ENCODE measurements around the gene GMCL1.

DNA sequence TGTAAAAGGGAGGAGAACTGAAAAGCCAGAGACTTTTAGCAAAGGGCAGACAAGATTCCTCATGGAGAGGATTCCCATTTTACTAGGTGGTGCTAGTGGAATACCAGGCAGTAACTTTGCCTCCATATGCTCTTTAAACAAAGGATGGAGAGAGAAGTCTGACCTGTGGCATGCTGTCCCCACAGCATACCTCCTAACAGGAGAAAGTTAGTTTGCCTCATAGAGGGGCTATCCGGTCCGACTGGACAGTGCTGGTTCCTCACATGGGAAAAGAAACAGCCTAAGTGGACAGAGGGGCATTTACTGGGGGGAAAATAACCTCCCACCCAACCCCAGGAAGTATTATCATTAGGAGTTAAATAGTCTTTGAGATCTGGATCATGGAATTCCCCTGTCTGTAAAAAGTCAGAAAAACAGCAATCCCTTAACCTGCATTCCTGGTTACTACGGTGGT, 31.6 kb upstream of the GMCL1 start:
- no peak for TF ChIP-seq NFRKB (IDR thresholded peaks at IDR 0.05)
- TF ChIP-seq, protein P1, sequence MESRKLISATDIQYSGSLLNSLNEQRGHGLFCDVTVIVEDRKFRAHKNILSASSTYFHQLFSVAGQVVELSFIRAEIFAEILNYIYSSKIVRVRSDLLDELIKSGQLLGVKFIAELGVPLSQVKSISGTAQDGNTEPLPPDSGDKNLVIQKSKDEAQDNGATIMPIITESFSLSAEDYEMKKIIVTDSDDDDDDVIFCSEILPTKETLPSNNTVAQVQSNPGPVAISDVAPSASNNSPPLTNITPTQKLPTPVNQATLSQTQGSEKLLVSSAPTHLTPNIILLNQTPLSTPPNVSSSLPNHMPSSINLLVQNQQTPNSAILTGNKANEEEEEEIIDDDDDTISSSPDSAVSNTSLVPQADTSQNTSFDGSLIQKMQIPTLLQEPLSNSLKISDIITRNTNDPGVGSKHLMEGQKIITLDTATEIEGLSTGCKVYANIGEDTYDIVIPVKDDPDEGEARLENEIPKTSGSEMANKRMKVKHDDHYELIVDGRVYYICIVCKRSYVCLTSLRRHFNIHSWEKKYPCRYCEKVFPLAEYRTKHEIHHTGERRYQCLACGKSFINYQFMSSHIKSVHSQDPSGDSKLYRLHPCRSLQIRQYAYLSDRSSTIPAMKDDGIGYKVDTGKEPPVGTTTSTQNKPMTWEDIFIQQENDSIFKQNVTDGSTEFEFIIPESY (CRISPR knock-in tag; IDR thresholded peaks at IDR 0.05), result no peak
- TF ChIP-seq CTCF (CRISPR knock-in tag; IDR thresholded peaks at IDR 0.05), result no peak
- TF ChIP-seq DRAP1 (CRISPR knock-in tag; IDR thresholded peaks at IDR 0.05), result no peak
- TF ChIP-seq ZSCAN21 (CRISPR knock-in tag; IDR thresholded peaks at IDR 0.05; ENCODE audit: borderline replicate concordance), result no peak
